KMS-11 (cell line): ENCODE data around the gene SLX4.

Experiments
- H2AFZ ChIP-seq: fragments of 200-600 bp; sonication (generic); 2 replicates; pipeline ENCODE4 v1.6.1; 2016; ENCODE audit warnings: antibody characterized with exemption, mixed run types, low read depth
- H3K27ac ChIP-seq: fragments of 200-600 bp; sonication (generic); 2 replicates; pipeline ENCODE4 v1.6.1; 2016; ENCODE audit warnings: mild to moderate bottlenecking, mixed run types
- H3K27me3 ChIP-seq: fragments of 200-600 bp; sonication (generic); 2 replicates; pipeline ENCODE4 v1.6.1; 2017; ENCODE audit warnings: mild to moderate bottlenecking, low read depth, mixed run types, moderate library complexity; ENCODE audit not compliant: insufficient read depth
- H3K36me3 ChIP-seq: fragments of 200-600 bp; sonication (generic); 2 replicates; pipeline ENCODE4 v1.6.1; 2017; ENCODE audit warnings: mild to moderate bottlenecking, mixed run types; ENCODE audit not compliant: insufficient read depth
- H3K4me1 ChIP-seq: fragments of 200-600 bp; sonication (generic); 2 replicates; pipeline ENCODE4 v1.6.1; 2016; ENCODE audit warnings: mild to moderate bottlenecking, low read depth, mixed run types; ENCODE audit not compliant: poor library complexity, severe bottlenecking
- H3K4me2 ChIP-seq: fragments of 200-600 bp; sonication (generic); 2 replicates; pipeline ENCODE4 v1.7.0; 2016; ENCODE audit warnings: mild to moderate bottlenecking, mixed run types
- H3K4me3 ChIP-seq: fragments of 200-600 bp; sonication (generic); IDR thresholded peaks from 2 replicates; pipeline ENCODE4 v1.6.1; 2017; ENCODE audit warnings: low read depth, low read length, mixed read lengths; ENCODE audit not compliant: insufficient read depth
- H3K79me2 ChIP-seq: fragments of 200-600 bp; sonication (generic); 2 replicates; pipeline ENCODE4 v1.6.1; 2016; ENCODE audit warnings: low read depth, mixed run types; ENCODE audit not compliant: insufficient read depth
- H3K9ac ChIP-seq: fragments of 200-600 bp; sonication (generic); 2 replicates; pipeline ENCODE4 v1.6.1; 2016; ENCODE audit warnings: mild to moderate bottlenecking, mixed run types
- H4K20me1 ChIP-seq: fragments of 200-600 bp; sonication (generic); 2 replicates; pipeline ENCODE4 v1.6.1; 2016; ENCODE audit warnings: mild to moderate bottlenecking, mixed run types; ENCODE audit not compliant: insufficient read depth
- CTCF ChIP-seq: fragments of 200-600 bp; sonication (generic); conservative IDR thresholded peaks from 2 replicates; pipeline ENCODE4 v1.6.1; 2017; ENCODE audit warnings: low read depth, mild to moderate bottlenecking, antibody characterized with exemption, low read length, moderate library complexity, mixed read lengths

SLX4 gene

DNA sequence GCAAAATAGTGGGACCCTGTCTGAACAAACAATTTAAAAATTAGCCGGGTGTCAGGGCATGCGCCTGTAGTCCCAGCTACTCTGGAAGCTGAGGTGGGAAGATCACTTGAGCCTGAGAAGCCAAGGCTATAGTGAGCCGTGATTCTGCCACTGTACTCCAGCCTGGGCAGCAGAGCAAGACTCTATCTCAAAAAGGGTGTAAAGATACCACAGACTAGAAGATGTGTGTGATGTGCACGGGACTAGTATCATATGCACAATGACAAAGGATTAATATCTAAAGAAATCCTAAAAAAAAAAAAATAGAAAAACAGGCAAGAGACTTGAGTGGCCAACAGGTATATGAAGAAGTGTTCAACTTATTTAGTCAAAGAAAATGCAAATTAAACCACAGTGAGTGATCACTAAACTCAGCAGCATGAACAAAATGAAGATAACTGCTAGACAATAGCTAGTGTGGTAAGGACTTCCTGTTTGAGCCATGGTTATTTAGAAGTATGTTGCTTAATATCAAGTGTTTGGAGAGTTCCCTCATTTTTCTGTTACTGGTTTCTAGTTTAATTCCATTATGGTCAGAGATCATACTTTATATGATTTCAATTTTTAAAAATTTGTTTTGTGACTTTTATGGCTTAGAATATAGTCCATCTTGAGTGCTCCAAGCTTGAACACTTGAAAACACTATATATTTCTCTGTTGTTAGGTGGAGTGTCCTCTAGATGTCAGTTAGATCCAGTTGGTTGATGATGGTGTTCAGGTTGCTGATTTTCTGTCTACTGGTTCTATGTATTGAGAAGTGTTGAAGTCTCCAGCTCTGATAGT lies 14.7 kb upstream of the SLX4 start:
- Histone ChIP-seq H3K4me2 (peak overlapping the region; percentile 88), H4K20me1 (no peaks in the 10 kb centered on the region), H2AFZ (no peak overlapping the region)

DNA sequence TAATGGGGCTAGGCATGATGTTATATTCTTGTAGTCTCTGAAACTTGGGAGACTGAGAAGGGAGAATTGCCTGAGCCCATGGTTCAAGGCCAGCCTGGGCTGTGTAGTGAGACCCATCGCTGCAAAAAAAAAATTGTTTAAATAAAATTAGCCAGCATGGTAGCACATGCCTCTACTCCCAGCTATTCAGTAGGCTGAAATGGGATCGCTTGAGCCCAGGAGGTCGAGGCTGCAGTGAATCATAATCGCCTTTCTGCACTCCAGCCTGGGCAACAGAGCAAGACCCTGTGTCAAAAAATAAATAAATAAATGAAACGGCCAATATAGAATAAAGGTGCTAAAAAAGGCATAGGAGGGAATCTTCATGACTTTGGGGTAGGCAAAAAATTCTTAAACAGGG lies 13.9 kb upstream of the SLX4 start:
- H3K4me1 ChIP-seq = peaks cover 77% of the 10 kb centered on the region
- H3K9ac ChIP-seq = no peak overlapping the region; the same call in 1 of the 2 replicates
- H2AFZ ChIP-seq = no peak overlapping the region
- peak overlapping the region; percentile 91; the same call in 1 of the 2 replicates for H3K27ac ChIP-seq
- no peaks in the 10 kb centered on the region for H3K36me3 ChIP-seq
- H4K20me1 ChIP-seq = no peaks in the 10 kb centered on the region
- H3K27me3 ChIP-seq = no peaks in the 10 kb centered on the region
- peak overlapping the region; percentile 88 for H3K4me2 ChIP-seq
- peaks cover 29% of the 10 kb centered on the region for H3K79me2 ChIP-seq
- no peak for TF ChIP-seq CTCF
- H3K4me3 ChIP-seq = no peak overlapping the region

More for the DNA sequence above, 14.7 kb upstream of the SLX4 start:
- peak overlapping the region; percentile 16 for H3K27ac ChIP-seq
- no peaks in the 10 kb centered on the region for H3K36me3 ChIP-seq
- H3K79me2 ChIP-seq = peaks cover 22% of the 10 kb centered on the region
- H3K27me3 ChIP-seq = no peaks in the 10 kb centered on the region
- peaks cover 69% of the 10 kb centered on the region for H3K4me1 ChIP-seq
- H3K9ac ChIP-seq = no peak overlapping the region
- H3K4me3 ChIP-seq = no peak overlapping the region
- no peak for TF ChIP-seq CTCF

DNA sequence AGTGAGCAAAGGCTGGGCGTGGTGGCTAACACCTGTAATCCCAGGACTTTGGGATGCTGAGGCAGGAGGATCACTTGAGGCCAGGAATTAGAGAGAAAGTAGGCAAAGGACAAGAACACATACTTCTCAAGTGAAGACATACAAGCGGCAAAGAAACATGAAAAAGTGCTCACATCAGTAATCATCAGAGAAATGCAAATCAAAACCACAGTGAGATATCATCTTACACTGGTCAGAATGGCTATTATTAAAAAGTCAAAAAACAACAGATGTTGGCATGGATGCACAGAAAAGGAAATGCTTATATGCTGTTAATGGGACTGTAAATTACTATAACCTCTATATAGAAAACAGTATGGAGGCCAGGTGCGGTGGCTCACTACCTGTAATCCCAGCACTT lies 12.2 kb upstream of the SLX4 start:
- Histone ChIP-seq H3K9ac (peak overlapping the region; percentile 61; the same call in 1 of the 2 replicates), H3K27ac (peak overlapping the region; percentile 91), H3K36me3 (no peaks in the 10 kb centered on the region), H3K4me1 (peaks cover 85% of the 10 kb centered on the region), H3K4me2 (peak overlapping the region; percentile 88), H3K79me2 (peaks cover 40% of the 10 kb centered on the region), H2AFZ (no peak overlapping the region), H3K4me3 (no peak overlapping the region), H3K27me3 (no peaks in the 10 kb centered on the region), H4K20me1 (no peaks in the 10 kb centered on the region)
- no peak for TF ChIP-seq CTCF

GRCh38 chr16:3618769-3619141 lies 7.3 kb upstream of the SLX4 start:
- peaks cover 48% of the 10 kb centered on the region; the same call in 1 of the 2 replicates for H3K79me2 ChIP-seq
- no peak overlapping the region for H2AFZ ChIP-seq
- no peaks in the 10 kb centered on the region for H3K36me3 ChIP-seq
- no peak overlapping the region for H3K4me2 ChIP-seq
- H3K4me1 ChIP-seq = peaks cover 42% of the 10 kb centered on the region
- H3K27ac ChIP-seq = no peak overlapping the region
- TF ChIP-seq CTCF = no peak
- H3K4me3 ChIP-seq = no peak overlapping the region
- H3K27me3 ChIP-seq = no peaks in the 10 kb centered on the region
- H3K9ac ChIP-seq = no peak overlapping the region
- no peaks in the 10 kb centered on the region for H4K20me1 ChIP-seq
